OCI-LY7 (cell line): ENCODE data around the gene DDIT4.

ENCODE experiments used
- EZH2phosphoT487 ChIP-seq: fragments of 200-600 bp; sonication (generic); IDR thresholded peaks from 2 replicates; pipeline ENCODE4 v1.6.1; 2018; ENCODE audit warnings: low read depth, borderline replicate concordance, mild to moderate bottlenecking, mixed run types, antibody characterized with exemption, low read length, moderate library complexity, mixed read lengths
- TF ChIP-seq, protein P1 (sequence below): fragments of 200-600 bp; sonication (generic); conservative IDR thresholded peaks from 2 replicates; pipeline ENCODE4 v1.5.1; 2014; ENCODE audit warnings: mild to moderate bottlenecking, antibody characterized with exemption, low read length, moderate library complexity, mixed read lengths

DNA sequence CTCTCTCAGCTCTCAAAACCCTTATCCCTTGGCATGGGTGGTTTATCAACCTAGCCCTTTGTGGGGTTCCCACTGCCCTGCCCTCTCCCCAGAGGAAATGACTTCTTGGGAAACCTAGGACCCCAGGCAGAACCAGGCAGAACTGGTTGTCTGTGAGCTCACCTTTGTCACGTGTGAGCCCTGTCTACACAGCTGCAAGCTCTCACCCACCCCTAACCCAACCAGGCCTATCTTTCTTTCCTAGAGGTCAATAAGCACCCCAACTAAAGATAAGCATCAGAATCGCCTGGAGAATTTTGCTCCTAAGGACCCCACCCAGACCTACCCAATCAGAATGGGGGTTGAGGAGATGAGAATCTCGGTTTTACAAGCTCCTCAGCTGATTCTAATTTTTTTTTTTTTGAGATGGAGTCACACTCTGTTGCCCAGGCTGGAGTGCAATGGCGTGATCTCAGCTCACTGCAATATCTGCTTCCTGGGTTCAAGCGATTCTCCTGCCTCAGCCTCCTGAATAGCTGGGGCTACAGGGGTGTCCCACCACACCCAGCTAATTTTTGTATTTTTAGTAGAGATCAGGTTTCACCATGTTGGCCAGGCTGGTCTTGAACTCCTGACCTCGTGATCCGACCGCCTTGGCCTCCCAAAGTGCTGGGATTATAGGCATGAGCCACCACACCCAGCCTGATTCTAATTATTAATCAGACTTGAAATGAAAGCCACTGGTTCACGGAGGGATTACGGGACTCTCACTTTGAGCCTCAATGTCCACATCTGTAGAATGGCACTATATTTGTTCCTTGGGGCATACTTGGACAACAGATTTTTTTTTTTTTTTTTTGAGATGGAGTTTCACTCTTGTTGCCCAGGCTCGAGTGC lies 7.5 kb upstream of the DDIT4 start:
- TF ChIP-seq, protein P1, sequence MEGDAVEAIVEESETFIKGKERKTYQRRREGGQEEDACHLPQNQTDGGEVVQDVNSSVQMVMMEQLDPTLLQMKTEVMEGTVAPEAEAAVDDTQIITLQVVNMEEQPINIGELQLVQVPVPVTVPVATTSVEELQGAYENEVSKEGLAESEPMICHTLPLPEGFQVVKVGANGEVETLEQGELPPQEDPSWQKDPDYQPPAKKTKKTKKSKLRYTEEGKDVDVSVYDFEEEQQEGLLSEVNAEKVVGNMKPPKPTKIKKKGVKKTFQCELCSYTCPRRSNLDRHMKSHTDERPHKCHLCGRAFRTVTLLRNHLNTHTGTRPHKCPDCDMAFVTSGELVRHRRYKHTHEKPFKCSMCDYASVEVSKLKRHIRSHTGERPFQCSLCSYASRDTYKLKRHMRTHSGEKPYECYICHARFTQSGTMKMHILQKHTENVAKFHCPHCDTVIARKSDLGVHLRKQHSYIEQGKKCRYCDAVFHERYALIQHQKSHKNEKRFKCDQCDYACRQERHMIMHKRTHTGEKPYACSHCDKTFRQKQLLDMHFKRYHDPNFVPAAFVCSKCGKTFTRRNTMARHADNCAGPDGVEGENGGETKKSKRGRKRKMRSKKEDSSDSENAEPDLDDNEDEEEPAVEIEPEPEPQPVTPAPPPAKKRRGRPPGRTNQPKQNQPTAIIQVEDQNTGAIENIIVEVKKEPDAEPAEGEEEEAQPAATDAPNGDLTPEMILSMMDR = no peak
- no peak for TF ChIP-seq EZH2phosphoT487
